ENCODE data around the gene THUMPD2. TPM values are rescaled to one million over a fixed set of nuclear protein-coding genes. Genes with fewer than 3 reads are reported as not detected.

Gene THUMPD2
- total RNA-seq, 1 experiment from 2014 or later: 19.5 TPM

GRCh38 chr2:39738936-39739335 lies 40.1 kb downstream of the THUMPD2 start:
- no peak overlapping the region for H2BK12ac ChIP-seq (ENCODE audit: insufficient read length, low read depth, low read length)
- H2AFZ ChIP-seq (ENCODE audit: low read length): no peak overlapping the region
- no peak overlapping the region for H4K5ac ChIP-seq (ENCODE audit: insufficient read length, low read depth, low read length)
- H3K18ac ChIP-seq (ENCODE audit: insufficient read length, low read depth, low read length): no peak overlapping the region
- no peak overlapping the region for H3K4me2 ChIP-seq (ENCODE audit: insufficient read depth, insufficient read length, low read length)
- no peak overlapping the region for H2BK120ac ChIP-seq (ENCODE audit: low read depth, low read length, poor library complexity, severe bottlenecking)
- H4K91ac ChIP-seq (ENCODE audit: insufficient read length, low read depth, low read length): no peak overlapping the region
- no peaks in the 10 kb centered on the region for H3K79me2 ChIP-seq (ENCODE audit: insufficient read depth, low read length)
- no peaks in the 10 kb centered on the region for H4K20me1 ChIP-seq (ENCODE audit: control insufficient read depth, insufficient read depth, insufficient read length)
- no peak overlapping the region for H3K4ac ChIP-seq (ENCODE audit: low read depth, low read length)
- no peak overlapping the region for H3K23ac ChIP-seq (ENCODE audit: insufficient read length, low read depth, low read length)
- no peaks in the 10 kb centered on the region for H3K9me3 Mint-ChIP-seq
- no CpG with 5 or more reads among the region's 2 CpGs for WGBS (ENCODE audit: extremely low coverage, insufficient read length, low lambda C conversion rate)
- no peak overlapping the region for H2AK5ac ChIP-seq (ENCODE audit: insufficient read length, low read length)
- no peak overlapping the region for H3K27ac ChIP-seq (ENCODE audit: insufficient read length, low read depth, low read length)
- no peak overlapping the region for H3K4me3 Mint-ChIP-seq
- no peak overlapping the region for H2BK20ac ChIP-seq (ENCODE audit: low read depth, low read length, poor library complexity, severe bottlenecking)
- H3K56ac ChIP-seq (ENCODE audit: insufficient read length, low read depth, low read length): no peak overlapping the region
- H3T11ph ChIP-seq (ENCODE audit: low read length): no peak overlapping the region
- H3K14ac ChIP-seq (ENCODE audit: insufficient read depth, low read length): no peak overlapping the region
- no peaks in the 10 kb centered on the region for H3K23me2 ChIP-seq (ENCODE audit: insufficient read length, low read depth, low read length, poor library complexity, severe bottlenecking)
- H3K9ac ChIP-seq (ENCODE audit: extremely low read depth, insufficient read length, low read length): no peak overlapping the region
- no peak for TF ChIP-seq CTCF (conservative IDR thresholded peaks at IDR 0.05)
- no peaks in the 10 kb centered on the region for H3K9me3 ChIP-seq (ENCODE audit: control insufficient read depth, low read depth, low read length)
- H3K4me1 ChIP-seq (ENCODE audit: insufficient read depth, low read length): peaks cover 8% of the 10 kb centered on the region; the same call in 1 of the 2 replicates
- no peak overlapping the region for H4K8ac ChIP-seq (replicated peaks; ENCODE audit: insufficient read length, low read depth, low read length)
- peaks cover 28 to 31% of the 10 kb centered on the region in 2 experiments for H3K4me1 Mint-ChIP-seq
- no peaks in the 10 kb centered on the region for H3K27me3 ChIP-seq (ENCODE audit: insufficient read depth, low read length)
- H3K27ac Mint-ChIP-seq: peak overlapping the region in 2 of 3 experiments; percentile 51 to 83; a peak in 6 of 7 replicates
- no peaks in the 10 kb centered on the region for H3K27me3 Mint-ChIP-seq (ENCODE audit: low read depth)
- no peak overlapping the region for H2BK15ac ChIP-seq (ENCODE audit: low read depth, low read length)
- peaks cover 19 to 59% (median 25%) of the 10 kb centered on the region in 3 experiments for H3K36me3 Mint-ChIP-seq (ENCODE audit: insufficient read depth in 1 of 3, low read depth in 3 of 3)
- H2BK5ac ChIP-seq (ENCODE audit: insufficient read length, low read length): no peak overlapping the region
- no peak for DNase-seq
- H3K79me1 ChIP-seq (ENCODE audit: insufficient read depth, low read depth, low read length, poor library complexity, severe bottlenecking): peaks cover 4% of the 10 kb centered on the region

Data from H9 (cell line).